ENCODE results near the gene LIMCH1. TPM values are rescaled to one million over a fixed set of nuclear protein-coding genes. Genes with fewer than 3 reads are reported as not detected.

The LIMCH1 gene
- total RNA-seq, 1 donor = 9.0 TPM

GRCh38 chr4:41696763-41697162 is 158.8 kb downstream of the LIMCH1 start:
- Histone ChIP-seq H3K4me3 (ENCODE audit: insufficient read depth, low read length) (no peak overlapping the region), H3K4me1 (ENCODE audit: insufficient read depth, low read length) (no peaks in the 10 kb centered on the region), H3K27me3 (ENCODE audit: insufficient read depth, low read length) (no peaks in the 10 kb centered on the region), H3K4me2 (ENCODE audit: insufficient read depth, low read length) (no peak overlapping the region), H3K27ac (ENCODE audit: low read depth, low read length) (no peak overlapping the region), H4K20me1 (ENCODE audit: insufficient read depth, low read length) (no peaks in the 10 kb centered on the region), H3K79me2 (ENCODE audit: insufficient read depth, low read length) (no peaks in the 10 kb centered on the region), H3K36me3 (ENCODE audit: insufficient read depth, low read length) (no peaks in the 10 kb centered on the region), H2AFZ (ENCODE audit: low read length) (no peak overlapping the region), H3K9me3 (ENCODE audit: low read depth, low read length) (no peaks in the 10 kb centered on the region)
- no peak for TF ChIP-seq CTCF (IDR thresholded peaks at IDR 0.05; ENCODE audit: extremely low read depth, low read depth, low read length)
- no peak for DNase-seq (ENCODE audit: insufficient read length, low spot score, missing footprints)

DNA sequence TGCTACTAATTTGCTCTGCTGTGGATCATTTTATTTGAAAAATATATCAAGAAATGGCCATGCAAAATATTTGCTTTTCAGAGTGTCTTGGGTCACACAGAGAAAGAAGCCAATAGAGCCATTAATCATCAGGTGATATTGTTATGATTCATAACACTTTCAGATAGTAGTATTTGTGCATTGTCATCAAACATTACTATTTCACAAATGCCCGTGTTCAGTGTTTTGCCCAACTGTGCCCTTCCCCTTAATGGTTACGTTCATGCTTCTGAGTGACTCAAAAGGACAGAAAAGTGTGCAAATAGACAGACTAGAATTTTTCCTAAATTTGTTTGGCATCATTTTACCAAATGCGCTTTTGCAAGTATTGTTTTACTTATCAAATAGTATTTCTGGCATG is 164.0 kb downstream of the LIMCH1 start:
- no peak for DNase-seq (ENCODE audit: insufficient read length, low spot score, missing footprints)
- H3K9me3 ChIP-seq (ENCODE audit: low read depth, low read length) = no peaks in the 10 kb centered on the region
- H3K4me3 ChIP-seq (ENCODE audit: insufficient read depth, low read length) = no peak overlapping the region
- TF ChIP-seq CTCF (IDR thresholded peaks at IDR 0.05; ENCODE audit: extremely low read depth, low read depth, low read length) = no peak
- no peaks in the 10 kb centered on the region for H3K36me3 ChIP-seq (ENCODE audit: insufficient read depth, low read length)
- H4K20me1 ChIP-seq (ENCODE audit: insufficient read depth, low read length) = no peaks in the 10 kb centered on the region
- H3K27me3 ChIP-seq (ENCODE audit: insufficient read depth, low read length) = no peaks in the 10 kb centered on the region
- H3K4me2 ChIP-seq (ENCODE audit: insufficient read depth, low read length) = no peak overlapping the region
- no peak overlapping the region for H2AFZ ChIP-seq (ENCODE audit: low read length)
- H3K27ac ChIP-seq (ENCODE audit: low read depth, low read length) = no peak overlapping the region
- H3K79me2 ChIP-seq (ENCODE audit: insufficient read depth, low read length) = no peaks in the 10 kb centered on the region
- H3K4me1 ChIP-seq (ENCODE audit: insufficient read depth, low read length) = no peaks in the 10 kb centered on the region

DNA sequence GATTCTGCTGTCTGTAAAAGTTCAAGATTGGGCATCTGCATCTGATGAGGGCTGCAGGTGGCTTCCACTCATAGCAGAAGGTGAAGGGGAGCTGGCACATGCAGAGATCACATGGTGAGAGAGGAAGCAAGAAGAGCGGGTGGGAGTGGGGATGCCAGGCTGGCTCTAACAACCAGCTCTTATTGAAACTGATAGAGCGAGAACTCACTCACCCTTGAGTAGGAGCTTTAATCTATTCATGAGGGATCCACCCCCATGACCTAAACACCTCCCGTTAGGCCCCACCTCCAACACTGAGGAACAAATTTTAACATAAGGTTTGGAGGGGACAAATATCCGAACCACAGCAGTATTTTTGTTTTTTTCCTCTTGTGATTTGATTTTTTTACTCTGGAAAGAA is 164.8 kb downstream of the LIMCH1 start:
- Histone ChIP-seq H3K4me3 (ENCODE audit: insufficient read depth, low read length) (no peak overlapping the region), H2AFZ (ENCODE audit: low read length) (no peak overlapping the region), H3K79me2 (ENCODE audit: insufficient read depth, low read length) (no peaks in the 10 kb centered on the region), H3K9me3 (ENCODE audit: low read depth, low read length) (no peaks in the 10 kb centered on the region), H3K4me1 (ENCODE audit: insufficient read depth, low read length) (no peaks in the 10 kb centered on the region), H3K36me3 (ENCODE audit: insufficient read depth, low read length) (no peaks in the 10 kb centered on the region), H3K27ac (ENCODE audit: low read depth, low read length) (no peak overlapping the region), H3K27me3 (ENCODE audit: insufficient read depth, low read length) (no peaks in the 10 kb centered on the region), H3K4me2 (ENCODE audit: insufficient read depth, low read length) (no peak overlapping the region), H4K20me1 (ENCODE audit: insufficient read depth, low read length) (no peaks in the 10 kb centered on the region)
- no peak for TF ChIP-seq CTCF (IDR thresholded peaks at IDR 0.05; ENCODE audit: extremely low read depth, low read depth, low read length)
- no peak for DNase-seq (ENCODE audit: insufficient read length, low spot score, missing footprints)

GRCh38 chr4:41703785-41704184 is 165.8 kb downstream of the LIMCH1 start:
- no peaks in the 10 kb centered on the region for H3K36me3 ChIP-seq (ENCODE audit: insufficient read depth, low read length)
- no peak overlapping the region for H3K4me2 ChIP-seq (ENCODE audit: insufficient read depth, low read length)
- H2AFZ ChIP-seq (ENCODE audit: low read length) = no peak overlapping the region
- H3K27me3 ChIP-seq (ENCODE audit: insufficient read depth, low read length) = no peaks in the 10 kb centered on the region
- H3K4me3 ChIP-seq (ENCODE audit: insufficient read depth, low read length) = no peak overlapping the region
- TF ChIP-seq CTCF (IDR thresholded peaks at IDR 0.05; ENCODE audit: extremely low read depth, low read depth, low read length) = no peak
- no peak overlapping the region for H3K27ac ChIP-seq (ENCODE audit: low read depth, low read length)
- no peaks in the 10 kb centered on the region for H3K79me2 ChIP-seq (ENCODE audit: insufficient read depth, low read length)
- H3K9me3 ChIP-seq (ENCODE audit: low read depth, low read length) = no peaks in the 10 kb centered on the region
- DNase-seq (ENCODE audit: insufficient read length, low spot score, missing footprints) = no peak
- no peaks in the 10 kb centered on the region for H4K20me1 ChIP-seq (ENCODE audit: insufficient read depth, low read length)
- no peaks in the 10 kb centered on the region for H3K4me1 ChIP-seq (ENCODE audit: insufficient read depth, low read length)

Measured in osteoblast (primary cell).